ENCODE results near the gene AMFR. TPM values are rescaled to one million over a fixed set of nuclear protein-coding genes. Genes with fewer than 3 reads are reported as not detected.
A peak's percentile ranks its signal among the peaks of the same experiment; 100 is the strongest.

AMFR gene
- total RNA-seq (2021) (48.1 and 51.3 TPM in 2 replicates), Bru-seq, nascent RNA (percentile 74 among the genes with signal in this experiment), BruChase-seq, experiment 1, labeled RNA remaining after a 2-hour chase (percentile 72 among the genes with signal in this experiment), BruChase-seq, experiment 2, labeled RNA remaining after a 6-hour chase (percentile 75 among the genes with signal in this experiment)
- long read RNA-seq, transcript AMFR-201 (14 exons, 3,600 nt), result major isoform, 95 of 104 reads
- long read RNA-seq, partial matches to known transcripts, result 3 of 104 reads
- long read RNA-seq, other reads (novel, unspliced or antisense), result 5 of 104 reads

- DNase-seq (ENCODE audit: low spot score), result peak; percentile 73
- Histone ChIP-seq H3K36me3 (ENCODE audit: insufficient read depth, low read length, poor library complexity, severe bottlenecking) (peaks cover 2% of the 10 kb centered on the region), H3K27me3 (replicated peaks; ENCODE audit: insufficient read depth, low read depth, low read length, poor library complexity) (no peaks in the 10 kb centered on the region), H3K27ac (ENCODE audit: low read depth, low read length, poor library complexity, severe bottlenecking) (peak within 1 kb of the TSS; percentile 90), H3K4me3 (ENCODE audit: low read depth, low read length, poor library complexity, severe bottlenecking) (peak within 1 kb of the TSS; percentile 93), H3K9me3 (ENCODE audit: low read depth, low read length, poor library complexity, severe bottlenecking) (no peaks in the 10 kb centered on the region), H3K4me1 (ENCODE audit: insufficient read depth, low read length, poor library complexity, severe bottlenecking) (peaks cover 24% of the 10 kb centered on the region)
- ChIA-PET POLR2A (ENCODE audit: low non-redundant PET) (no interaction called here), CTCF (no interaction called here)
- intact Hi-C loops (cut with micrococcal nuclease; ENCODE audit: unreplicated experiment), result no loop called here
- no TSS peak for BruUV-seq (replicated peaks)
- TF ChIP-seq, protein P1, sequence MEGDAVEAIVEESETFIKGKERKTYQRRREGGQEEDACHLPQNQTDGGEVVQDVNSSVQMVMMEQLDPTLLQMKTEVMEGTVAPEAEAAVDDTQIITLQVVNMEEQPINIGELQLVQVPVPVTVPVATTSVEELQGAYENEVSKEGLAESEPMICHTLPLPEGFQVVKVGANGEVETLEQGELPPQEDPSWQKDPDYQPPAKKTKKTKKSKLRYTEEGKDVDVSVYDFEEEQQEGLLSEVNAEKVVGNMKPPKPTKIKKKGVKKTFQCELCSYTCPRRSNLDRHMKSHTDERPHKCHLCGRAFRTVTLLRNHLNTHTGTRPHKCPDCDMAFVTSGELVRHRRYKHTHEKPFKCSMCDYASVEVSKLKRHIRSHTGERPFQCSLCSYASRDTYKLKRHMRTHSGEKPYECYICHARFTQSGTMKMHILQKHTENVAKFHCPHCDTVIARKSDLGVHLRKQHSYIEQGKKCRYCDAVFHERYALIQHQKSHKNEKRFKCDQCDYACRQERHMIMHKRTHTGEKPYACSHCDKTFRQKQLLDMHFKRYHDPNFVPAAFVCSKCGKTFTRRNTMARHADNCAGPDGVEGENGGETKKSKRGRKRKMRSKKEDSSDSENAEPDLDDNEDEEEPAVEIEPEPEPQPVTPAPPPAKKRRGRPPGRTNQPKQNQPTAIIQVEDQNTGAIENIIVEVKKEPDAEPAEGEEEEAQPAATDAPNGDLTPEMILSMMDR (conservative IDR thresholded peaks at IDR 0.05; ENCODE audit: low read depth, low read length), result no peak
- no peak for TF ChIP-seq EZH2 (IDR thresholded peaks at IDR 0.05; ENCODE audit: borderline replicate concordance, low read depth, low read length, poor library complexity, severe bottlenecking)
These were observed at the start of gene AMFR for GRCh38 chr16:56425439-56425832. TSS of gene AMFR (minus strand) at chr16:56425545. CDS start at chr16:56425327, 218 bp downstream.

DNA sequence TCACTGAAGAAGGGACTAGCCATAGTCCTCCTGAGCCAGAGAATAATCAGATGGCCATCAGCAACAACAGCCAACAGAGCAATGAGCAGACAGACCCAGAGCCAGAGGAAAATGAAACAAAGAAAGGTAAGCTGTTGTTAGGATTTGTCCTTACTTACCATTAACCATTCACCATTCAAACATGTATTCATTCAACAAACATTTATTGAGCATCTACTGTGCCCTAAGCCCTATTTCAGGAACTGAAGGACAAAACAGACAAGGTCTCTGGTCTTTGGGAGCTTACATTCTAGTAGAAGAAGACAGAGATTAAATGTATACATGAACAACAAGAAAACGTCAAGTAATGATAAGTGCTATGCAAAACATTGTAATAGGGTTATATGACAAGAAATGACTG is 45.3 kb upstream of the AMFR start:
- H3K4me3 ChIP-seq (ENCODE audit: low read depth, low read length, poor library complexity, severe bottlenecking), result no peak overlapping the region
- H3K4me1 ChIP-seq (ENCODE audit: insufficient read depth, low read length, poor library complexity, severe bottlenecking), result peaks cover 12% of the 10 kb centered on the region
- TF ChIP-seq, protein P1 (conservative IDR thresholded peaks at IDR 0.05; ENCODE audit: low read depth, low read length), result no peak
- no peak for TF ChIP-seq EZH2 (IDR thresholded peaks at IDR 0.05; ENCODE audit: borderline replicate concordance, low read depth, low read length, poor library complexity, severe bottlenecking)
- peaks cover 92% of the 10 kb centered on the region for H3K36me3 ChIP-seq (ENCODE audit: insufficient read depth, low read length, poor library complexity, severe bottlenecking)
- no peak for DNase-seq (ENCODE audit: low spot score)
- no TSS peak for BruUV-seq (replicated peaks)
- ChIA-PET CTCF (no interaction called here), POLR2A (ENCODE audit: low non-redundant PET) (no interaction called here)
- H3K27ac ChIP-seq (ENCODE audit: low read depth, low read length, poor library complexity, severe bottlenecking), result no peak overlapping the region
- H3K27me3 ChIP-seq (replicated peaks; ENCODE audit: insufficient read depth, low read depth, low read length, poor library complexity), result no peaks in the 10 kb centered on the region
- intact Hi-C loops (cut with micrococcal nuclease; ENCODE audit: unreplicated experiment), result no loop called here
- no peaks in the 10 kb centered on the region for H3K9me3 ChIP-seq (ENCODE audit: low read depth, low read length, poor library complexity, severe bottlenecking)

- no peak for DNase-seq (ENCODE audit: low spot score)
- POLR2A ChIA-PET (ENCODE audit: low non-redundant PET), result no interaction called here
- Histone ChIP-seq H3K27ac (ENCODE audit: low read depth, low read length, poor library complexity, severe bottlenecking) (no peak overlapping the region), H3K9me3 (ENCODE audit: low read depth, low read length, poor library complexity, severe bottlenecking) (no peaks in the 10 kb centered on the region), H3K4me1 (ENCODE audit: insufficient read depth, low read length, poor library complexity, severe bottlenecking) (peaks cover 8% of the 10 kb centered on the region), H3K27me3 (replicated peaks; ENCODE audit: insufficient read depth, low read depth, low read length, poor library complexity) (no peaks in the 10 kb centered on the region), H3K4me3 (ENCODE audit: low read depth, low read length, poor library complexity, severe bottlenecking) (no peak overlapping the region), H3K36me3 (ENCODE audit: insufficient read depth, low read length, poor library complexity, severe bottlenecking) (peaks cover 94% of the 10 kb centered on the region)
- BruUV-seq (replicated peaks), result no TSS peak
- TF ChIP-seq, protein P1 (conservative IDR thresholded peaks at IDR 0.05; ENCODE audit: low read depth, low read length), result no peak
- TF ChIP-seq EZH2 (IDR thresholded peaks at IDR 0.05; ENCODE audit: borderline replicate concordance, low read depth, low read length, poor library complexity, severe bottlenecking), result no peak
- intact Hi-C loops (cut with micrococcal nuclease; ENCODE audit: unreplicated experiment), result no loop called here
- CTCF ChIA-PET, result no interaction called here
These were observed 44.9 kb upstream of the AMFR start for GRCh38 chr16:56470232-56470631.
